ENCODE data around the gene NNMT. TPM values are rescaled to one million over a fixed set of nuclear protein-coding genes. Genes with fewer than 3 reads are reported as not detected.

NNMT gene
- total RNA-seq, 1 experiment from 2014 or later: not detected

DNA sequence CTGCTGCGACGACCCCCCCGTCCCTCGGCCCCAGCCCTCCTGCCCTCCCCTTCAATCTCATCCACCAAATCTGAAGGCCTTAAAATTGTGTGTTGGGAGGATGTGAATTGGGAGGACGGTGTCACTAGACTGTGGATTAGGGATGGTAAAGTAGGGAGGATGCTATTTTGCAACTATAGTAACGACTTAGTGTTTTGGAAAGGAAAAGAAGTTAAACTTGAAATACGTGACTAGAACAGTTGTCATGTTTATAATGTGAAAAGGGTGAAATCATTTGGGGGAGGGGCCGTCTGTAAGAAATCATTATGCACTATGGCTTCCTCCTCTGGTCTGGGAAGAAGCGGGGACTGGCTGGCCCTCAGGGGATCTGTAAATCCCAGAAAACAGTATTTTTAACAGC is 43.4 kb upstream of the NNMT start:
- intact Hi-C loops (cut with micrococcal nuclease): no loop called here
- peaks cover 4% of the 10 kb centered on the region; the same call in 1 of the 2 replicates for H3K27me3 ChIP-seq (ENCODE audit: insufficient read depth, low read length)
- POLR2A ChIA-PET: no interaction called here

More for the DNA sequence above, 43.4 kb upstream of the NNMT start:
- Histone ChIP-seq H3K4me1 (ENCODE audit: control insufficient read depth in 1 of 2, insufficient read depth in 2 of 2, low read length in 2 of 2) (no peaks in the 10 kb centered on the region), H3K4me2 (ENCODE audit: low read length) (no peak overlapping the region), H3K36me3 (ENCODE audit: control insufficient read depth in 1 of 2, insufficient read depth in 2 of 2, low read length in 2 of 2) (no peaks in the 10 kb centered on the region), H4K20me1 (ENCODE audit: insufficient read depth) (no peaks in the 10 kb centered on the region), H3K9me2 (ENCODE audit: insufficient read depth) (no peaks in the 10 kb centered on the region), H3K4me3 (replicated peaks in 1 of 2; ENCODE audit: low read depth in 1 of 2, low read length in 2 of 2) (no peak overlapping the region), H3K9ac (ENCODE audit: low read length) (no peak overlapping the region), H3K9me3 (ENCODE audit: control insufficient read depth in 1 of 2, insufficient read depth in 1 of 2, low read depth in 1 of 2, low read length in 2 of 2) (no peaks in the 10 kb centered on the region), H3K27ac (ENCODE audit: low read depth, low read length) (no peak overlapping the region), H2AFZ (ENCODE audit: low read depth, low read length, poor library complexity, severe bottlenecking) (no peak overlapping the region), H3K79me2 (ENCODE audit: insufficient read depth, low read length) (no peaks in the 10 kb centered on the region)
- DNase-seq (ENCODE audit: low read depth, low spot score) (no peak), ATAC-seq (no peak)
- ChIA-PET RAD21 (ENCODE audit: low non-redundant PET in 1 of 2, low total read pairs in 2 of 2, uncharacterized antibody in 2 of 2, unreplicated experiment in 2 of 2) (no interaction called here), CTCF (no interaction called here)
- TF ChIP-seq ZFX (IDR thresholded peaks at IDR 0.05) (no peak), SIN3A (IDR thresholded peaks at IDR 0.05; ENCODE audit: low read depth) (no peak), JUND (IDR thresholded peaks at IDR 0.05) (no peak), EZH2 (IDR thresholded peaks at IDR 0.05) (no peak), YY1 (IDR thresholded peaks at IDR 0.05; ENCODE audit: extremely low read depth, insufficient replicate concordance, low read depth, low read length) (no peak), SRF (IDR thresholded peaks at IDR 0.05; ENCODE audit: low read depth) (no peak), POLR2A (IDR thresholded peaks at IDR 0.05; ENCODE audit: borderline replicate concordance, extremely low read depth, insufficient read depth, insufficient read length) (no peak), ELF1 (IDR thresholded peaks at IDR 0.05; ENCODE audit: borderline replicate concordance, low read depth) (no peak), TCF7L2 (IDR thresholded peaks at IDR 0.05; ENCODE audit: borderline replicate concordance, extremely low read depth, insufficient read depth, insufficient read length) (no peak), ZNF274 (IDR thresholded peaks at IDR 0.05; ENCODE audit: low read depth, low read length) (no peak), EZH2phosphoT487 (IDR thresholded peaks at IDR 0.05; ENCODE audit: borderline replicate concordance) (no peak)
- TF ChIP-seq, protein P1, sequence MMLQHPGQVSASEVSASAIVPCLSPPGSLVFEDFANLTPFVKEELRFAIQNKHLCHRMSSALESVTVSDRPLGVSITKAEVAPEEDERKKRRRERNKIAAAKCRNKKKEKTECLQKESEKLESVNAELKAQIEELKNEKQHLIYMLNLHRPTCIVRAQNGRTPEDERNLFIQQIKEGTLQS (IDR thresholded peaks at IDR 0.05): no peak
- TF ChIP-seq, protein P2, sequence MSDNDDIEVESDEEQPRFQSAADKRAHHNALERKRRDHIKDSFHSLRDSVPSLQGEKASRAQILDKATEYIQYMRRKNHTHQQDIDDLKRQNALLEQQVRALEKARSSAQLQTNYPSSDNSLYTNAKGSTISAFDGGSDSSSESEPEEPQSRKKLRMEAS (IDR thresholded peaks at IDR 0.05): no peak
- TF ChIP-seq, protein P3, sequence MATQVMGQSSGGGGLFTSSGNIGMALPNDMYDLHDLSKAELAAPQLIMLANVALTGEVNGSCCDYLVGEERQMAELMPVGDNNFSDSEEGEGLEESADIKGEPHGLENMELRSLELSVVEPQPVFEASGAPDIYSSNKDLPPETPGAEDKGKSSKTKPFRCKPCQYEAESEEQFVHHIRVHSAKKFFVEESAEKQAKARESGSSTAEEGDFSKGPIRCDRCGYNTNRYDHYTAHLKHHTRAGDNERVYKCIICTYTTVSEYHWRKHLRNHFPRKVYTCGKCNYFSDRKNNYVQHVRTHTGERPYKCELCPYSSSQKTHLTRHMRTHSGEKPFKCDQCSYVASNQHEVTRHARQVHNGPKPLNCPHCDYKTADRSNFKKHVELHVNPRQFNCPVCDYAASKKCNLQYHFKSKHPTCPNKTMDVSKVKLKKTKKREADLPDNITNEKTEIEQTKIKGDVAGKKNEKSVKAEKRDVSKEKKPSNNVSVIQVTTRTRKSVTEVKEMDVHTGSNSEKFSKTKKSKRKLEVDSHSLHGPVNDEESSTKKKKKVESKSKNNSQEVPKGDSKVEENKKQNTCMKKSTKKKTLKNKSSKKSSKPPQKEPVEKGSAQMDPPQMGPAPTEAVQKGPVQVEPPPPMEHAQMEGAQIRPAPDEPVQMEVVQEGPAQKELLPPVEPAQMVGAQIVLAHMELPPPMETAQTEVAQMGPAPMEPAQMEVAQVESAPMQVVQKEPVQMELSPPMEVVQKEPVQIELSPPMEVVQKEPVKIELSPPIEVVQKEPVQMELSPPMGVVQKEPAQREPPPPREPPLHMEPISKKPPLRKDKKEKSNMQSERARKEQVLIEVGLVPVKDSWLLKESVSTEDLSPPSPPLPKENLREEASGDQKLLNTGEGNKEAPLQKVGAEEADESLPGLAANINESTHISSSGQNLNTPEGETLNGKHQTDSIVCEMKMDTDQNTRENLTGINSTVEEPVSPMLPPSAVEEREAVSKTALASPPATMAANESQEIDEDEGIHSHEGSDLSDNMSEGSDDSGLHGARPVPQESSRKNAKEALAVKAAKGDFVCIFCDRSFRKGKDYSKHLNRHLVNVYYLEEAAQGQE (IDR thresholded peaks at IDR 0.05; ENCODE audit: low read depth): no peak
- no TSS peak for BruUV-seq (replicated peaks)

All from HCT116 (cell line).